Astrocyte (in vitro differentiated cells and primary cell): ENCODE data around the gene ASPG. TPM values are rescaled to one million over a fixed set of nuclear protein-coding genes. Genes with fewer than 3 reads are reported as not detected.
A peak's percentile ranks its signal among the peaks of the same experiment; 100 is the strongest.

Source experiments
- DNase-seq: peaks from one replicate; pipeline ENCODE4 v3.0.0-alpha.2; 2010; ENCODE audit warnings: low read depth
- FAIRE-seq: peaks from 2 replicates; lab custom pipeline; 2011; peaks lifted over from hg19 to GRCh38; lab: Jason Lieb, UNC
- H2AFZ ChIP-seq: 2 replicates; pipeline ENCODE4 v1.6.0; 2012; ENCODE audit warnings: low read depth, low read length, inconsistent platforms
- H3K27ac ChIP-seq: 2 replicates; pipeline ENCODE4 v1.5.1; 2011; ENCODE audit warnings: low read depth, low read length, inconsistent platforms
- H3K27me3 ChIP-seq: 2 replicates; pipeline ENCODE4 v1.6.0; 2011; ENCODE audit warnings: low read length, inconsistent platforms; ENCODE audit not compliant: insufficient read depth
- H3K36me3 ChIP-seq: 2 replicates; pipeline ENCODE4 v1.5.1; 2011; ENCODE audit warnings: low read length, inconsistent platforms; ENCODE audit not compliant: insufficient read depth
- H3K4me1 ChIP-seq: 2 replicates; pipeline ENCODE4 v1.5.1; 2011; ENCODE audit warnings: low read length, inconsistent platforms; ENCODE audit not compliant: insufficient read depth
- H3K4me2 ChIP-seq: 2 replicates; pipeline ENCODE4 v1.6.0; 2012; ENCODE audit warnings: low read length, inconsistent platforms
- H3K4me3 ChIP-seq: 2 replicates; pipeline ENCODE4 v1.5.1; 2011; ENCODE audit warnings: low read depth, mild to moderate bottlenecking, low read length, inconsistent platforms; ENCODE audit not compliant: insufficient read depth
- H3K79me2 ChIP-seq: 2 replicates; pipeline ENCODE4 v1.6.0; 2012; ENCODE audit warnings: mild to moderate bottlenecking, low read length, inconsistent platforms; ENCODE audit not compliant: insufficient read depth
- H3K9ac ChIP-seq: 2 replicates; pipeline ENCODE4 v1.6.0; 2012; ENCODE audit warnings: mild to moderate bottlenecking, low read length, inconsistent platforms
- H3K9me3 ChIP-seq: 2 replicates; pipeline ENCODE4 v1.5.1; 2012; ENCODE audit warnings: low read depth, mild to moderate bottlenecking, low read length, inconsistent platforms; ENCODE audit not compliant: insufficient read depth
- H4K20me1 ChIP-seq: 2 replicates; pipeline ENCODE4 v1.6.0; 2012; ENCODE audit warnings: low read length, inconsistent platforms; ENCODE audit not compliant: insufficient read depth
- H3K27ac Mint-ChIP-seq: one replicate; pipeline ENCODE4 v1.8.0; 2021; ENCODE audit warnings: mild to moderate bottlenecking, mixed read lengths; ENCODE audit not compliant: unreplicated experiment
- H3K27me3 Mint-ChIP-seq: one replicate; pipeline ENCODE4 v1.8.0; 2021; ENCODE audit warnings: low read depth, mixed read lengths; ENCODE audit not compliant: unreplicated experiment
- H3K36me3 Mint-ChIP-seq: one replicate; pipeline ENCODE4 v1.8.0; 2021; ENCODE audit warnings: low read depth, mixed read lengths; ENCODE audit not compliant: unreplicated experiment
- H3K4me1 Mint-ChIP-seq: one replicate; pipeline ENCODE4 v1.8.0; 2021; ENCODE audit warnings: low read depth, mixed read lengths; ENCODE audit not compliant: unreplicated experiment
- H3K4me3 Mint-ChIP-seq: one replicate; pipeline ENCODE4 v1.8.0; 2021; ENCODE audit warnings: mild to moderate bottlenecking, moderate library complexity, mixed read lengths; ENCODE audit not compliant: unreplicated experiment
- H3K9me3 Mint-ChIP-seq: one replicate; pipeline ENCODE4 v1.8.0; 2021; ENCODE audit warnings: mild to moderate bottlenecking, mixed read lengths; ENCODE audit not compliant: unreplicated experiment
- EZH2 ChIP-seq: IDR thresholded peaks from 2 replicates; pipeline ENCODE4 v1.6.1; 2012; ENCODE audit warnings: mild to moderate bottlenecking, low read length, inconsistent platforms; ENCODE audit not compliant: insufficient read depth
- total RNA-seq: library from RNA; stranded (reverse); gene quantifications from 2 replicates; pipeline ENCODE4 v1.2.1, GENCODE V29; 2021
- TF ChIP-seq, protein P1 (sequence below): IDR thresholded peaks from 2 replicates; pipeline ENCODE4 v1.5.1; 2011; ENCODE audit warnings: low read depth, mild to moderate bottlenecking, inconsistent platforms, low read length, moderate library complexity; ENCODE audit not compliant: insufficient read depth

ASPG gene
- total RNA-seq, 1 donor from 2014 or later, result not detected

DNA sequence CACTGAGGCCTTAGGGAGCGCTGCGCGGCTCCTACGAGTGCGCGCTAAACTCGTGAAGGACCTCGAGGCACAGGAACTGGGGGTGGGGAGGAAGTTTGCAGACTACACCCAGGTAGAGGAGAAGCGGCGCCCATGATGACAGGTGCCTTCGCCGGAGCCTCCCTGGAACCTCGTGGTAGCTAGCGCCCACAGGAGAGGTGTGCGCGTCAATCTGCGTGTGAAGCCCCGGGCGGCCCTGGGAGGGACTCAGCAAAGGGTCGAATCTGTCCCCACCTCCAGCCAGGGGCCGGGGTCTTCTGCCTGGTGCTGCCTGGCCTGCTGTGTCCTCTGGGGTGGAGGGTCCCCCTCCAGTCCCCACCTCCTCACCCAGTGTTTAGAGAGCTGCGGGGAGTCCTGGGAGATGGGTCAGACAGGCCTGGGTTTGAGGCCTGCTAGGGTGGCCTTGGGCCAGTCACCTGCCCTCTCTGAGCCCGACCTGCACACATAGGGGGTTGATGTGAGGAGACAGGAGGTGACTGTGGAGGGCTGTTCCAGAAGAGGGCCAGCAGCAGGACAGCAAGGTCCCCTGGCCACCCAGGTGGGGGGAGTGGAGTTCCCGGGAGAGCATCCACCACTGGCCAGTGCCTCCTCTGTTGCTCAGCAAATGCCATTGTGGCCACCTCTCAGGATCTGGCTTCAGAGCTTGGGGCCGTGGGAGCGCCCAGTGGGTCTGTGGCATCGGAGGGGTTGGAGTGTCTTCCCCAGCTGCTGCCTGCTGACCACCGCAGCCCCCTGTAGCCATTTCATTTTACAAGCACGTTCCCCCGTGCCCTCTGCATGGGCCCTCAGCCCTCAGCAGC lies 32.7 kb downstream of the ASPG start:
- Histone ChIP-seq H3K4me3 (no peak overlapping the region), H3K79me2 (no peaks in the 10 kb centered on the region), H3K4me1 (no peaks in the 10 kb centered on the region), H3K27me3 (peaks cover 14% of the 10 kb centered on the region), H3K36me3 (no peaks in the 10 kb centered on the region), H4K20me1 (no peaks in the 10 kb centered on the region), H2AFZ (no peak overlapping the region), H3K9me3 (no peaks in the 10 kb centered on the region), H3K27ac (no peak overlapping the region), H3K4me2 (no peak overlapping the region), H3K9ac (no peak overlapping the region)
- Mint-ChIP-seq H3K27ac (peak overlapping the region; percentile 41), H3K36me3 (no peaks in the 10 kb centered on the region), H3K27me3 (peaks cover 57% of the 10 kb centered on the region), H3K4me1 (no peaks in the 10 kb centered on the region), H3K4me3 (no peak overlapping the region), H3K9me3 (no peaks in the 10 kb centered on the region)
- TF ChIP-seq EZH2, result no peak
- TF ChIP-seq, protein P1, sequence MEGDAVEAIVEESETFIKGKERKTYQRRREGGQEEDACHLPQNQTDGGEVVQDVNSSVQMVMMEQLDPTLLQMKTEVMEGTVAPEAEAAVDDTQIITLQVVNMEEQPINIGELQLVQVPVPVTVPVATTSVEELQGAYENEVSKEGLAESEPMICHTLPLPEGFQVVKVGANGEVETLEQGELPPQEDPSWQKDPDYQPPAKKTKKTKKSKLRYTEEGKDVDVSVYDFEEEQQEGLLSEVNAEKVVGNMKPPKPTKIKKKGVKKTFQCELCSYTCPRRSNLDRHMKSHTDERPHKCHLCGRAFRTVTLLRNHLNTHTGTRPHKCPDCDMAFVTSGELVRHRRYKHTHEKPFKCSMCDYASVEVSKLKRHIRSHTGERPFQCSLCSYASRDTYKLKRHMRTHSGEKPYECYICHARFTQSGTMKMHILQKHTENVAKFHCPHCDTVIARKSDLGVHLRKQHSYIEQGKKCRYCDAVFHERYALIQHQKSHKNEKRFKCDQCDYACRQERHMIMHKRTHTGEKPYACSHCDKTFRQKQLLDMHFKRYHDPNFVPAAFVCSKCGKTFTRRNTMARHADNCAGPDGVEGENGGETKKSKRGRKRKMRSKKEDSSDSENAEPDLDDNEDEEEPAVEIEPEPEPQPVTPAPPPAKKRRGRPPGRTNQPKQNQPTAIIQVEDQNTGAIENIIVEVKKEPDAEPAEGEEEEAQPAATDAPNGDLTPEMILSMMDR, result no peak
- DNase-seq (no peak), FAIRE-seq (no peak)

GRCh38 chr14:104119119-104119487 lies 33.6 kb downstream of the ASPG start:
- Histone ChIP-seq H4K20me1 (no peaks in the 10 kb centered on the region), H3K27ac (no peak overlapping the region), H3K36me3 (no peaks in the 10 kb centered on the region), H3K4me1 (no peaks in the 10 kb centered on the region), H3K27me3 (peaks cover 14% of the 10 kb centered on the region), H3K4me3 (no peak overlapping the region), H3K9me3 (no peaks in the 10 kb centered on the region), H2AFZ (no peak overlapping the region), H3K79me2 (no peaks in the 10 kb centered on the region), H3K9ac (no peak overlapping the region), H3K4me2 (no peak overlapping the region)
- H3K4me3 Mint-ChIP-seq, result no peak overlapping the region
- peaks cover 56% of the 10 kb centered on the region for H3K27me3 Mint-ChIP-seq
- TF ChIP-seq, protein P1, result no peak
- no peak for TF ChIP-seq EZH2
- no peak for DNase-seq
- H3K4me1 Mint-ChIP-seq, result no peaks in the 10 kb centered on the region
- H3K36me3 Mint-ChIP-seq, result no peaks in the 10 kb centered on the region
- H3K9me3 Mint-ChIP-seq, result peaks cover 5% of the 10 kb centered on the region
- no peak overlapping the region for H3K27ac Mint-ChIP-seq
- FAIRE-seq, result no peak
